Neural cell (in vitro differentiated cells): ENCODE data around the gene MAGI1. TPM values are rescaled to one million over a fixed set of nuclear protein-coding genes. Genes with fewer than 3 reads are reported as not detected.
A peak's percentile ranks its signal among the peaks of the same experiment; 100 is the strongest.

Source experiments
- H2AFZ ChIP-seq: fragments of 200-600, 300-800 bp; sonication (generic), shearing (Covaris generic); 2 replicates; pipeline ENCODE4 v1.6.0; 2014; ENCODE audit warnings: low read depth, mild to moderate bottlenecking, antibody characterized with exemption, low read length, moderate library complexity
- H3F3A ChIP-seq: fragments of 200-600 bp; shearing (Covaris generic); 2 replicates; pipeline ENCODE4 v1.6.1; 2016; ENCODE audit warnings: mild to moderate bottlenecking, moderate library complexity, mixed read lengths, antibody characterized with exemption, low read length; ENCODE audit not compliant: insufficient read depth, poor library complexity, severe bottlenecking
- H3K27ac ChIP-seq: fragments of 200-600, 300-800 bp; sonication (generic), shearing (Covaris generic); 2 replicates; pipeline ENCODE4 v1.5.1; 2014; ENCODE audit warnings: mild to moderate bottlenecking, low read length, moderate library complexity
- H3K27me3 ChIP-seq: fragments of 300-800, 200-600 bp; sonication (generic), shearing (Covaris generic); 2 replicates; pipeline ENCODE4 v1.6.0; 2014; ENCODE audit warnings: mild to moderate bottlenecking, low read depth, low read length, moderate library complexity; ENCODE audit not compliant: insufficient read depth
- H3K36me3 ChIP-seq: fragments of 300-800, 200-600 bp; sonication (generic), shearing (Covaris generic); 2 replicates; pipeline ENCODE4 v1.5.1; 2014; ENCODE audit warnings: mild to moderate bottlenecking, antibody characterized with exemption, low read length, moderate library complexity; ENCODE audit not compliant: insufficient read depth
- H3K4me2 ChIP-seq: fragments of 300-800, 200-600 bp; sonication (generic), shearing (Covaris generic); 2 replicates; pipeline ENCODE4 v1.6.0; 2014; ENCODE audit warnings: mild to moderate bottlenecking, low read length
- H3K4me3 ChIP-seq: fragments of 300-800, 200-600 bp; sonication (generic), shearing (Covaris generic); 2 replicates; pipeline ENCODE4 v1.5.1; 2014; ENCODE audit warnings: mild to moderate bottlenecking, low read length, moderate library complexity
- H3K79me2 ChIP-seq: fragments of 200-600 bp; shearing (Covaris generic); replicated peaks from 2 replicates; pipeline ENCODE4 v1.6.0; 2014; ENCODE audit warnings: mild to moderate bottlenecking, low read length, moderate library complexity; ENCODE audit not compliant: insufficient read depth
- H3K9ac ChIP-seq: fragments of 300-800, 200-600 bp; sonication (generic), shearing (Covaris generic); 2 replicates; pipeline ENCODE4 v1.6.1; 2016; ENCODE audit warnings: mild to moderate bottlenecking, low read length, mixed read lengths
- H3K9me2 ChIP-seq: fragments of 200-600 bp; shearing (Covaris generic); 2 replicates; pipeline ENCODE4 v1.6.1; 2016; ENCODE audit warnings: mild to moderate bottlenecking, low read length, mixed read lengths; ENCODE audit not compliant: insufficient read depth
- H3K9me3 ChIP-seq: fragments of 200-600, 300-800 bp; sonication (generic), shearing (Covaris generic); 2 replicates; pipeline ENCODE4 v1.6.1; 2016; ENCODE audit warnings: mild to moderate bottlenecking, mixed run types, low read length, moderate library complexity, mixed read lengths
- H4K20me1 ChIP-seq: fragments of 200-600 bp; shearing (Covaris generic); 2 replicates; pipeline ENCODE4 v1.6.1; 2016; ENCODE audit warnings: mild to moderate bottlenecking, mixed run types; ENCODE audit not compliant: insufficient read depth
- EZH2 ChIP-seq: fragments of 200-600, 300-800 bp; shearing (Covaris generic), sonication (generic); IDR thresholded peaks from 2 replicates; pipeline ENCODE4 v1.6.1; 2014; ENCODE audit warnings: antibody characterized with exemption, low read length, borderline replicate concordance, mild to moderate bottlenecking; ENCODE audit not compliant: insufficient read depth, poor library complexity, severe bottlenecking
- MXI1 ChIP-seq: fragments of 450-650 bp; conservative IDR thresholded peaks from 2 replicates; pipeline ENCODE4 v1.6.1; 2014; ENCODE audit warnings: antibody characterized with exemption, mild to moderate bottlenecking; ENCODE audit not compliant: poor library complexity, severe bottlenecking
- POLR2AphosphoS5 ChIP-seq: IDR thresholded peaks from 2 replicates; pipeline ENCODE4 v1.6.1; 2012
- RAD21 ChIP-seq: fragments of 450-650 bp; conservative IDR thresholded peaks from 2 replicates; pipeline ENCODE4 v1.6.1; 2014; ENCODE audit warnings: antibody characterized with exemption, mild to moderate bottlenecking, moderate library complexity
- SMC3 ChIP-seq: fragments of 450-650 bp; conservative IDR thresholded peaks from 2 replicates; pipeline ENCODE4 v1.6.1; 2014; ENCODE audit warnings: antibody characterized with exemption, mild to moderate bottlenecking, moderate library complexity; ENCODE audit not compliant: poor library complexity
- TAF1 ChIP-seq: IDR thresholded peaks from 2 replicates; pipeline ENCODE4 v1.6.1; 2012; ENCODE audit warnings: low read depth
- polyA plus RNA-seq: library from polyadenylated mRNA; depleted of rRNA; stranded (reverse); fragments of >200 nt; gene quantifications from 2 replicates; pipeline ENCODE4 v1.2.3, GENCODE V29; 2014
- TF ChIP-seq, protein P1 (sequence below): IDR thresholded peaks from 2 replicates; pipeline ENCODE4 v1.6.1; 2012; ENCODE audit warnings: borderline replicate concordance
- TF ChIP-seq, protein P2 (sequence below): fragments of 450-650 bp; IDR thresholded peaks from 2 replicates; pipeline ENCODE4 v1.5.1; 2014; ENCODE audit warnings: antibody characterized with exemption, mild to moderate bottlenecking, moderate library complexity; ENCODE audit not compliant: poor library complexity, severe bottlenecking

The MAGI1 gene
- polyA plus RNA-seq, 1 donor from 2014 or later: 44.7 TPM

GRCh38 chr3:65556934-65557577 lies 481.7 kb downstream of the MAGI1 start:
- no peaks in the 10 kb centered on the region for H3F3A ChIP-seq
- peaks cover 44% of the 10 kb centered on the region for H3K79me2 ChIP-seq
- H3K4me2 ChIP-seq: no peak overlapping the region
- H4K20me1 ChIP-seq: no peaks in the 10 kb centered on the region
- no peak overlapping the region for H3K4me3 ChIP-seq
- H3K9me3 ChIP-seq: no peaks in the 10 kb centered on the region
- TF ChIP-seq POLR2AphosphoS5: no peak
- no peak for TF ChIP-seq EZH2
- no peak for TF ChIP-seq SMC3
- TF ChIP-seq, protein P1, sequence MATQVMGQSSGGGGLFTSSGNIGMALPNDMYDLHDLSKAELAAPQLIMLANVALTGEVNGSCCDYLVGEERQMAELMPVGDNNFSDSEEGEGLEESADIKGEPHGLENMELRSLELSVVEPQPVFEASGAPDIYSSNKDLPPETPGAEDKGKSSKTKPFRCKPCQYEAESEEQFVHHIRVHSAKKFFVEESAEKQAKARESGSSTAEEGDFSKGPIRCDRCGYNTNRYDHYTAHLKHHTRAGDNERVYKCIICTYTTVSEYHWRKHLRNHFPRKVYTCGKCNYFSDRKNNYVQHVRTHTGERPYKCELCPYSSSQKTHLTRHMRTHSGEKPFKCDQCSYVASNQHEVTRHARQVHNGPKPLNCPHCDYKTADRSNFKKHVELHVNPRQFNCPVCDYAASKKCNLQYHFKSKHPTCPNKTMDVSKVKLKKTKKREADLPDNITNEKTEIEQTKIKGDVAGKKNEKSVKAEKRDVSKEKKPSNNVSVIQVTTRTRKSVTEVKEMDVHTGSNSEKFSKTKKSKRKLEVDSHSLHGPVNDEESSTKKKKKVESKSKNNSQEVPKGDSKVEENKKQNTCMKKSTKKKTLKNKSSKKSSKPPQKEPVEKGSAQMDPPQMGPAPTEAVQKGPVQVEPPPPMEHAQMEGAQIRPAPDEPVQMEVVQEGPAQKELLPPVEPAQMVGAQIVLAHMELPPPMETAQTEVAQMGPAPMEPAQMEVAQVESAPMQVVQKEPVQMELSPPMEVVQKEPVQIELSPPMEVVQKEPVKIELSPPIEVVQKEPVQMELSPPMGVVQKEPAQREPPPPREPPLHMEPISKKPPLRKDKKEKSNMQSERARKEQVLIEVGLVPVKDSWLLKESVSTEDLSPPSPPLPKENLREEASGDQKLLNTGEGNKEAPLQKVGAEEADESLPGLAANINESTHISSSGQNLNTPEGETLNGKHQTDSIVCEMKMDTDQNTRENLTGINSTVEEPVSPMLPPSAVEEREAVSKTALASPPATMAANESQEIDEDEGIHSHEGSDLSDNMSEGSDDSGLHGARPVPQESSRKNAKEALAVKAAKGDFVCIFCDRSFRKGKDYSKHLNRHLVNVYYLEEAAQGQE: no peak
- TF ChIP-seq, protein P2, sequence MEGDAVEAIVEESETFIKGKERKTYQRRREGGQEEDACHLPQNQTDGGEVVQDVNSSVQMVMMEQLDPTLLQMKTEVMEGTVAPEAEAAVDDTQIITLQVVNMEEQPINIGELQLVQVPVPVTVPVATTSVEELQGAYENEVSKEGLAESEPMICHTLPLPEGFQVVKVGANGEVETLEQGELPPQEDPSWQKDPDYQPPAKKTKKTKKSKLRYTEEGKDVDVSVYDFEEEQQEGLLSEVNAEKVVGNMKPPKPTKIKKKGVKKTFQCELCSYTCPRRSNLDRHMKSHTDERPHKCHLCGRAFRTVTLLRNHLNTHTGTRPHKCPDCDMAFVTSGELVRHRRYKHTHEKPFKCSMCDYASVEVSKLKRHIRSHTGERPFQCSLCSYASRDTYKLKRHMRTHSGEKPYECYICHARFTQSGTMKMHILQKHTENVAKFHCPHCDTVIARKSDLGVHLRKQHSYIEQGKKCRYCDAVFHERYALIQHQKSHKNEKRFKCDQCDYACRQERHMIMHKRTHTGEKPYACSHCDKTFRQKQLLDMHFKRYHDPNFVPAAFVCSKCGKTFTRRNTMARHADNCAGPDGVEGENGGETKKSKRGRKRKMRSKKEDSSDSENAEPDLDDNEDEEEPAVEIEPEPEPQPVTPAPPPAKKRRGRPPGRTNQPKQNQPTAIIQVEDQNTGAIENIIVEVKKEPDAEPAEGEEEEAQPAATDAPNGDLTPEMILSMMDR: no peak
- no peak for TF ChIP-seq RAD21
- TF ChIP-seq MXI1: no peak
- TF ChIP-seq TAF1: no peak
- H3K27me3 ChIP-seq: no peaks in the 10 kb centered on the region
- no peak overlapping the region for H2AFZ ChIP-seq
- no peak overlapping the region for H3K9ac ChIP-seq
- no peaks in the 10 kb centered on the region for H3K36me3 ChIP-seq
- H3K27ac ChIP-seq: no peak overlapping the region
- H3K9me2 ChIP-seq: no peaks in the 10 kb centered on the region

DNA sequence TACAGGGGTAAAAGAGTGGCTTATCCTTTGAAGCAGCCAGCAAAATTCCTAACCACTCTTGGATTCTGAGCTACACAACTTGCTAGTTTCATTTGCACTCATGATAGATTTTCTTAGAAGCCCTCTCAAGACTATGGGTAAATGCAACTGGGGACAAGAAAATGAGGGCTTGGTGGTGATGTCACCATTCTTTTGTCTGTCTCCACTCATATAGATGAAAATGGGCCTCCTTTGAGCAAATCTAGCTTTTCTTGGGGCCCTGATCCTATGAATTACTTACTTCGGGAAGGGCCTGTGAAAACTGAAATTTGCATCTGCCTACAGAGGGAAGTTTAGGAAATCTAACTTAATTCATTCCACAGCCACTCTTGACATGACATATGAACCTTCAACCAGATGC lies 486.3 kb downstream of the MAGI1 start:
- peak overlapping the region; percentile 57 for H3K27ac ChIP-seq

More for the DNA sequence above, 486.3 kb downstream of the MAGI1 start:
- no peak overlapping the region for H2AFZ ChIP-seq
- no peaks in the 10 kb centered on the region for H3K36me3 ChIP-seq
- peaks cover 24% of the 10 kb centered on the region for H3K79me2 ChIP-seq
- H3K9me3 ChIP-seq: no peaks in the 10 kb centered on the region
- H4K20me1 ChIP-seq: peaks cover 3% of the 10 kb centered on the region
- H3K9ac ChIP-seq: peak overlapping the region; percentile 6
- no peaks in the 10 kb centered on the region for H3K9me2 ChIP-seq
- no peak overlapping the region for H3K4me3 ChIP-seq
- peaks cover 4% of the 10 kb centered on the region for H3K27me3 ChIP-seq
- H3F3A ChIP-seq: no peaks in the 10 kb centered on the region
- peak overlapping the region; percentile 23 for H3K4me2 ChIP-seq
- no peak for TF ChIP-seq SMC3
- TF ChIP-seq, protein P1: no peak
- TF ChIP-seq, protein P2: no peak
